MM.1S (cell line): ENCODE measurements around the gene RIPOR1.

ENCODE experiments used
- EZH2 ChIP-seq: fragments of 300-600 bp; sonication (generic); optimal IDR thresholded peaks from 2 replicates; pipeline ENCODE3; 2017; ENCODE audit warnings: low read depth, mild to moderate bottlenecking, antibody characterized with exemption, low read length, mixed read lengths
- EZH2phosphoT487 ChIP-seq: fragments of 300-600 bp; sonication (generic); IDR thresholded peaks from 2 replicates; pipeline ENCODE4 v1.6.1; 2018; ENCODE audit warnings: antibody characterized with exemption, low read length
- TF ChIP-seq, protein P1 (sequence below): fragments of 300-600 bp; sonication (generic); IDR thresholded peaks from 2 replicates; pipeline ENCODE4 v1.5.1; 2016; ENCODE audit warnings: antibody characterized with exemption, low read length, mixed read lengths

- TF ChIP-seq, protein P1, sequence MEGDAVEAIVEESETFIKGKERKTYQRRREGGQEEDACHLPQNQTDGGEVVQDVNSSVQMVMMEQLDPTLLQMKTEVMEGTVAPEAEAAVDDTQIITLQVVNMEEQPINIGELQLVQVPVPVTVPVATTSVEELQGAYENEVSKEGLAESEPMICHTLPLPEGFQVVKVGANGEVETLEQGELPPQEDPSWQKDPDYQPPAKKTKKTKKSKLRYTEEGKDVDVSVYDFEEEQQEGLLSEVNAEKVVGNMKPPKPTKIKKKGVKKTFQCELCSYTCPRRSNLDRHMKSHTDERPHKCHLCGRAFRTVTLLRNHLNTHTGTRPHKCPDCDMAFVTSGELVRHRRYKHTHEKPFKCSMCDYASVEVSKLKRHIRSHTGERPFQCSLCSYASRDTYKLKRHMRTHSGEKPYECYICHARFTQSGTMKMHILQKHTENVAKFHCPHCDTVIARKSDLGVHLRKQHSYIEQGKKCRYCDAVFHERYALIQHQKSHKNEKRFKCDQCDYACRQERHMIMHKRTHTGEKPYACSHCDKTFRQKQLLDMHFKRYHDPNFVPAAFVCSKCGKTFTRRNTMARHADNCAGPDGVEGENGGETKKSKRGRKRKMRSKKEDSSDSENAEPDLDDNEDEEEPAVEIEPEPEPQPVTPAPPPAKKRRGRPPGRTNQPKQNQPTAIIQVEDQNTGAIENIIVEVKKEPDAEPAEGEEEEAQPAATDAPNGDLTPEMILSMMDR: no peak
- TF ChIP-seq EZH2 (no peak), EZH2phosphoT487 (no peak)
Measured at GRCh38 chr16:67481561-67482232, 46.9 kb upstream of the RIPOR1 start.
